Panc1 (cell line): ENCODE data around the gene PIWIL4.

Experiments
- POLR2AphosphoS5 ChIP-seq: IDR thresholded peaks from 2 replicates; pipeline ENCODE4 v1.6.1; 2012; ENCODE audit warnings: mild to moderate bottlenecking, low read depth, low read length, moderate library complexity
- SIN3A ChIP-seq: IDR thresholded peaks from 2 replicates; pipeline ENCODE4 v1.6.1; 2012; ENCODE audit warnings: low read depth, mild to moderate bottlenecking, low read length, moderate library complexity, borderline replicate concordance; ENCODE audit not compliant: insufficient read depth
- TCF7L2 ChIP-seq: IDR thresholded peaks from 2 replicates; pipeline ENCODE4 v1.6.1; 2011; ENCODE audit warnings: mild to moderate bottlenecking, low read depth, low read length, inconsistent platforms
- TF ChIP-seq, protein P1 (sequence below): fragments of 450-650 bp; IDR thresholded peaks from 2 replicates; pipeline ENCODE4 v1.5.1; 2017; ENCODE audit warnings: mild to moderate bottlenecking
- TF ChIP-seq, protein P2 (sequence below), 2 experiments: IDR thresholded peaks; 2 replicates each; pipeline ENCODE4 v1.6.1; 2011 to 2012; ENCODE audit warnings: low read depth in 2 of 2, control low read depth in 1 of 2, low read length in 1 of 2, mild to moderate bottlenecking in 1 of 2, moderate library complexity in 1 of 2; ENCODE audit not compliant: insufficient read depth in 1 of 2

DNA sequence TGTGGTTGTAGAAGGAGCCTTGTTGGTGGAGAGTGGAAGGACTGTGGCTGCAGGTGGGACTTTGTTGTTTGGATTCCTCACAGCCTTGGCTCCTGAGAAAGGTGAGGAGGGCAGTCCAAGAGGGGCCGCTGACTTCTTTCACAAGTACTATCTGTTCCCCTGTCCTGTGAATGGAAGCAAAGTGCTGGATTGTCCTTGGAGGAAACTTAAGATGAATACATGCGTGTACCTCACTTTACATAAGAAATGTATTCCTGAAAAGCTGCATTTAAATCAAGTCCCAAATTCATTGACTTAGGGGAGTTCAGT, 21.1 kb upstream of the PIWIL4 start:
- TF ChIP-seq POLR2AphosphoS5 (no peak), SIN3A (no peak), TCF7L2 (no peak)
- TF ChIP-seq, protein P1, sequence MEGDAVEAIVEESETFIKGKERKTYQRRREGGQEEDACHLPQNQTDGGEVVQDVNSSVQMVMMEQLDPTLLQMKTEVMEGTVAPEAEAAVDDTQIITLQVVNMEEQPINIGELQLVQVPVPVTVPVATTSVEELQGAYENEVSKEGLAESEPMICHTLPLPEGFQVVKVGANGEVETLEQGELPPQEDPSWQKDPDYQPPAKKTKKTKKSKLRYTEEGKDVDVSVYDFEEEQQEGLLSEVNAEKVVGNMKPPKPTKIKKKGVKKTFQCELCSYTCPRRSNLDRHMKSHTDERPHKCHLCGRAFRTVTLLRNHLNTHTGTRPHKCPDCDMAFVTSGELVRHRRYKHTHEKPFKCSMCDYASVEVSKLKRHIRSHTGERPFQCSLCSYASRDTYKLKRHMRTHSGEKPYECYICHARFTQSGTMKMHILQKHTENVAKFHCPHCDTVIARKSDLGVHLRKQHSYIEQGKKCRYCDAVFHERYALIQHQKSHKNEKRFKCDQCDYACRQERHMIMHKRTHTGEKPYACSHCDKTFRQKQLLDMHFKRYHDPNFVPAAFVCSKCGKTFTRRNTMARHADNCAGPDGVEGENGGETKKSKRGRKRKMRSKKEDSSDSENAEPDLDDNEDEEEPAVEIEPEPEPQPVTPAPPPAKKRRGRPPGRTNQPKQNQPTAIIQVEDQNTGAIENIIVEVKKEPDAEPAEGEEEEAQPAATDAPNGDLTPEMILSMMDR: no peak
- TF ChIP-seq, protein P2, sequence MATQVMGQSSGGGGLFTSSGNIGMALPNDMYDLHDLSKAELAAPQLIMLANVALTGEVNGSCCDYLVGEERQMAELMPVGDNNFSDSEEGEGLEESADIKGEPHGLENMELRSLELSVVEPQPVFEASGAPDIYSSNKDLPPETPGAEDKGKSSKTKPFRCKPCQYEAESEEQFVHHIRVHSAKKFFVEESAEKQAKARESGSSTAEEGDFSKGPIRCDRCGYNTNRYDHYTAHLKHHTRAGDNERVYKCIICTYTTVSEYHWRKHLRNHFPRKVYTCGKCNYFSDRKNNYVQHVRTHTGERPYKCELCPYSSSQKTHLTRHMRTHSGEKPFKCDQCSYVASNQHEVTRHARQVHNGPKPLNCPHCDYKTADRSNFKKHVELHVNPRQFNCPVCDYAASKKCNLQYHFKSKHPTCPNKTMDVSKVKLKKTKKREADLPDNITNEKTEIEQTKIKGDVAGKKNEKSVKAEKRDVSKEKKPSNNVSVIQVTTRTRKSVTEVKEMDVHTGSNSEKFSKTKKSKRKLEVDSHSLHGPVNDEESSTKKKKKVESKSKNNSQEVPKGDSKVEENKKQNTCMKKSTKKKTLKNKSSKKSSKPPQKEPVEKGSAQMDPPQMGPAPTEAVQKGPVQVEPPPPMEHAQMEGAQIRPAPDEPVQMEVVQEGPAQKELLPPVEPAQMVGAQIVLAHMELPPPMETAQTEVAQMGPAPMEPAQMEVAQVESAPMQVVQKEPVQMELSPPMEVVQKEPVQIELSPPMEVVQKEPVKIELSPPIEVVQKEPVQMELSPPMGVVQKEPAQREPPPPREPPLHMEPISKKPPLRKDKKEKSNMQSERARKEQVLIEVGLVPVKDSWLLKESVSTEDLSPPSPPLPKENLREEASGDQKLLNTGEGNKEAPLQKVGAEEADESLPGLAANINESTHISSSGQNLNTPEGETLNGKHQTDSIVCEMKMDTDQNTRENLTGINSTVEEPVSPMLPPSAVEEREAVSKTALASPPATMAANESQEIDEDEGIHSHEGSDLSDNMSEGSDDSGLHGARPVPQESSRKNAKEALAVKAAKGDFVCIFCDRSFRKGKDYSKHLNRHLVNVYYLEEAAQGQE (IDR thresholded peaks at IDR 0.05; ENCODE audit: insufficient read depth in 1 of 2, low read depth in 2 of 2, low read length in 1 of 2): no peak
